Cardiac fibroblast (primary cell): ENCODE results near the gene MAML2.

Experiments
- DNase-seq, 2 donors: peaks; one replicate each; pipeline versions ENCODE4 v3.0.0 to v3.0.0-alpha.2; 2010; ENCODE audit warnings: low read depth in 2 of 2
- H3K4me3 ChIP-seq, 2 donors: replicated peaks in 1 of 2; 1 replicate in 1 of 2; 2 replicates in 1 of 2; pipeline ENCODE4 v1.5.1; 2011; ENCODE audit warnings: low read depth in 2 of 2, low read length in 2 of 2, mild to moderate bottlenecking in 2 of 2, moderate library complexity in 1 of 2
- TF ChIP-seq, protein P1 (sequence below): IDR thresholded peaks from one replicate; pipeline ENCODE4 v1.5.1; 2011; ENCODE audit warnings: low read depth, mild to moderate bottlenecking, low read length, inconsistent platforms

The MAML2 gene

DNA sequence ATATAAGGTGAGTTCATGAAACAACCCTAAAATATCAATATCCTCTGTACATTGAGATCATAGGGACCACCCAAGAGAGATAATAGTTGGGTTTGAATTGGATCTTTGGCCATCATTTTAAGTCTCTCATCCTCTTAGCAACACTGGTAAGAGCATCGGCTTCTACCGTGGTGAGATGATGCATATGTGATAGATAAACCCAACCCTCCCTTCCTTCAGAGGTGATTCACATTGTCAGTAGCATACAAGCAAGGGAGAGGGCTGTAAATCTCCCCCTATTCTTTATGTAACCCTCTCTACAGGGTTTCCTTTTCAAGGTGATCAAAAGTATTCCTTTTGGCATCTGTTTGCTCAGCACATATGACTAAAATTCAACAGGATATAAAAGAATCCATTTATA is 316.7 kb downstream of the MAML2 start:
- no peak for DNase-seq
- TF ChIP-seq, protein P1, sequence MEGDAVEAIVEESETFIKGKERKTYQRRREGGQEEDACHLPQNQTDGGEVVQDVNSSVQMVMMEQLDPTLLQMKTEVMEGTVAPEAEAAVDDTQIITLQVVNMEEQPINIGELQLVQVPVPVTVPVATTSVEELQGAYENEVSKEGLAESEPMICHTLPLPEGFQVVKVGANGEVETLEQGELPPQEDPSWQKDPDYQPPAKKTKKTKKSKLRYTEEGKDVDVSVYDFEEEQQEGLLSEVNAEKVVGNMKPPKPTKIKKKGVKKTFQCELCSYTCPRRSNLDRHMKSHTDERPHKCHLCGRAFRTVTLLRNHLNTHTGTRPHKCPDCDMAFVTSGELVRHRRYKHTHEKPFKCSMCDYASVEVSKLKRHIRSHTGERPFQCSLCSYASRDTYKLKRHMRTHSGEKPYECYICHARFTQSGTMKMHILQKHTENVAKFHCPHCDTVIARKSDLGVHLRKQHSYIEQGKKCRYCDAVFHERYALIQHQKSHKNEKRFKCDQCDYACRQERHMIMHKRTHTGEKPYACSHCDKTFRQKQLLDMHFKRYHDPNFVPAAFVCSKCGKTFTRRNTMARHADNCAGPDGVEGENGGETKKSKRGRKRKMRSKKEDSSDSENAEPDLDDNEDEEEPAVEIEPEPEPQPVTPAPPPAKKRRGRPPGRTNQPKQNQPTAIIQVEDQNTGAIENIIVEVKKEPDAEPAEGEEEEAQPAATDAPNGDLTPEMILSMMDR = no peak
- H3K4me3 ChIP-seq = no peak overlapping the region

DNA sequence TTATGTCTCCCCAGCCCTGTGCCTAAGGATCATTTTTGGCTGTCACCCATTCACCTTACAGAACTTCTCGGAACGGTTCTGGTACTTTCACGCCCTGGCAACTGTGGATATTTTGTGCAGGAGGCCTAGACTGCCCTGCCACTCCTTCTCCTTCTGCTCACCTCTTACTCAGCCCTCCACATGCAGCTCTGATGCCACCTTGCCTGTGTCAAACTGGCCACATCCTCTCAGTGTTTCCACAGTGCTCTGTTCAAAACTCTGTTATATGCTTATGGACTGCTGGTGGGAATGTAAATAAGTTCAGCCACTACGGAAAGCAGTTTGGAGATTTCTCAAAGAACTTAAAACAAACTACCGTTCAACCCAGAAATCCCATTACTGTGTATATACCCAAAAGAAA is 318.3 kb downstream of the MAML2 start:
- no peak for DNase-seq
- no peak overlapping the region for H3K4me3 ChIP-seq
- TF ChIP-seq, protein P1 = no peak

DNA sequence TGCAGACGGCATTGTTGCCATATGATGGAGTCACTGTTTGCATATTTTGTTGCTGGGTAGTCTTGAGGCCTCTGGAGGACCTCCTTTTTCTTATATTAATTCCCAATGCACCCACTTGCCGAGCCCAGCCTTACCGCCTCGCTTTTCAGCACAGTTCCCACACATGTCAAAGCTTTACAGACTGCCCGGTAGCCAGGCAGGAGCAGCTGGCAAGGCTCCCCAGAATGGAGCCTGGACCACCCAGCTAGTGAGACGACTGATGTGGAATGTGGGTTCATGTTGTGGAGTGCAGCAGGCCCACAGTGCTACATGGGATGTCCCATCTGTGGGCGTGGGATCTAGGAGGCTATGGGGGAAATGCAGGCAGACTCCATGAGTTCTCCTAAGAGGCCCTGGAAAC is 319.7 kb downstream of the MAML2 start:
- TF ChIP-seq, protein P1 = no peak
- no peak for DNase-seq
- H3K4me3 ChIP-seq = no peak overlapping the region

DNA sequence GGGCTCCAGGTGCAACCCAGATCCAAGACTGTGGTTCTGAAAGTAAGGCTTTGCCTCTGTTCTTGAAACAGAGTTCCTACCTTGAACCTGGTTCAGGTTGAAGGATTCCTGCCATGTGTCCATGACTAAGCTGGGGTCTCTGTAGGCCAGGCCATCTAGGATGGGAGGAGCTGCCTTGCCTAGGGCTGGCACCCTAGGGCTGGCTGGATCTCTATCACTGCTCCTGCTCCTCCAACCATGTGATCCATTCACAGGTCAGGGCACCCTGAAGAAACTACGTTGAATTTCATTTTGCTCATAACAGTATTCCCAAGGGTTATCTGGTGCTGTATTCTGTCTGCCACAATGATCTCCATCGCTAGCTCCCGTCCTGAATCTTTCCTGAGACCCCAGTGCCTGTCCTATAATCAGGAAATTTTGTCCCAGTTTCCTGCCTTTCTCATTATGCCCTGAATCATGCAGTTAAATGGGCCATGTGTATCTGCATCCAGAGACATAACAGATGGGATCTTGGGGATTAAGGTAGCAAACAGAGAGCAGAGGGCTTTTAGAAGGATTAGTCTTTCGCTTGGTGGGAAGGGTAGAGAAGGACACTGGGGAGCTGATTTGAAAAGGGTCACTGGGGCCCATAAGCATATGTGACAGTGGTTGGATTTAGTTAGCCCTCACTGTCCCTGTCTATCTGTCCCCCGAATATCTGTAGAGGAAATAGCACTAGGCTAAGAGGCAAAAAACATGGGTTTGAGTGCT is 320.9 kb downstream of the MAML2 start:
- DNase-seq = no peak
- TF ChIP-seq, protein P1 = no peak
- H3K4me3 ChIP-seq = no peak overlapping the region

DNA sequence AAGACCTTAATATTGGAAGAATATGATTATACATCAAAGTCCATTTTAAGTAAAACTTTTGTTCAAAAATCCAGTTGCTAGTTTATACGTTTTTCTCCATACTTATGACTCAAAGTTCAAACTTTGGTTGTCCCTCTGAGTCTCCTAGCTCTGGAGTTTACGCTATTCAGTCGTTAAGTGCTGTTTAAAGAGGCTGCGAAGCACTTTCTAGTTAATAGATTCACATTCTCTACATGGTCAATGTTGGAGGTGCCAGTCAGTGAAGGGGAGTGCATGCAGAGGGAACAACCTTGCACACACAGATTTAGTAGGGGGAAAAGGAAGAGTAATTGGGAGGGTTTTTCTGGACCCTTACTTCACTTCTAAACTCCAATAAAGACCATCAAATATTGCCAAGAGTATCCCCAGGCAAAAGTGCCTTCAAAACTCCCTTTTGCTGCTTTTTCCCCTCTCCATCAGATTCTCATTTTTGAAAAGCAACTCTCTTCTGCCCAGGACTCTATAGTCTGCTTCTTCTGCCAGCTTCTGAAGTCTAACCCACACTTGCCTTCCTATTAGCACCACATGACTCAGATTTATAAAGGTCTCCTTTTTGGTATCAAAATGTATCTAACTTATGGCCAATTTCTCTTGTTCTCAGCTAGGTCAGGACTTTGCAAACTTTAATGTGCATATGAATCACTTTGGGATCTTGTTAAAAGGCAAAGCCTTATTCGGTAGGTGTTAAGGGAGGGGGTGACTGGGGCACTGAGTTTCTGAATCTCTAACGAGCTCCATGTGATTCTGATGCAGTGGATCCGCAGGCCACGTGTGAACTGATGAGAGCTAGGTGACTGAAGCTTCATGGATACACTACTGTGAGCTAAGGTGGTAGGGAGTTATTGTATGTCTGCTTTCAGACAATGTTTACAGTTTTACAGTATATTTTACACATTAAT is 322.9 kb downstream of the MAML2 start:
- TF ChIP-seq, protein P1 = no peak
- H3K4me3 ChIP-seq = no peak overlapping the region
- DNase-seq = no peak

DNA sequence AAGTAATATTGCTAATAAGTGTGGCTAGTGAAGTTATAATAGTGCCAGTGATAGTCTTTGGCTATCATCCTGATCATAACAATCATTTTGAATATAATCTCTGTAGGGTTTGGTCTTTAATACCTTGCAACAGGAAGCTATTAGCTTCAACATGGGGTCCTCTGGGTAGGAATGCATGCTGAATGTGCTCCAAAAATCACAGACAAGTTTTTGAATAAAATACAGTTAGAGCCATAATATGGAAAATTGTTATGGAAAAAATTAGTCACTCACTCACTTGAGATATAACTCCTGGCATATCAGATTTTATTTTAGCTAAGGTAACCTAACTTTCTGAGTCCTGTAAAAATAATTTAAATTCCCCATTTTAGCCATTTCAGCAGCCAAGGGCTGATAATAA is 323.7 kb downstream of the MAML2 start:
- DNase-seq = no peak
- TF ChIP-seq, protein P1 = no peak
- no peak overlapping the region for H3K4me3 ChIP-seq
